ENCODE measurements around the gene OR6Q1.

Gene OR6Q1

DNA sequence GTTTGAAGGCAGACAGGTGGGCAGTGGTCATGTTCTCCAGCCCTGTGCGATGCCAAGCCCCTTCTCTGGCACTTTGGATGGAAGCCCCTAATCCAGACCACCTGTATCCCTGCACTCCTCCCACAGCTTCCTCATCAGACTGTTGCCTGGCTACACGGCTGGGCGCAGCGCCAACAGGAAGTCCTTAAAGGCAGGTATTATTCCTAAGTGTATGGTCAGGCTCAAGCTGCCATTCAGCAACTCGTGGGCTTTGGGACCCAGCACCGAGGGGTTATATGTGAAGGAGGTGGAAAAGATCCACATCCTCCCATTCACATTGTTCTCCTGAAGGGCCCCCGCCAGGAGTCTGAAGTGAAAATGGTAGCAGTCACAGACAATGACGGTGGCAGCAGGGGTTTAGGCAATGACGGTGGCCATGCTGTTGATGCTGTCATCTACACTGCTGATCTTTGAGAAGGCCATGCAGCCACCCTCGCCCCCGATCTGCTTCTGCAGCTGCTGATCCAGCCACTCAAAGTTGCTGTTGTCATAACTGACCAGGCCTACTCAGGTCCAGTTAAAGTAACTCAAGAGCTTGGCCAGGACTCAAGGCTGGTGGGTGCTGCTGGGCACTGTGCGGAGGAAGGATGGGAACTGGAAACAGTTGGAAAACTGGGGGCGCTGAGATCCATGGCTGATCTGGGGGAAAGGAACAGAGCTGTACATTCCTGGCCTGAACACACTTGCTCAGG lies 27.7 kb downstream of the OR6Q1 start:
- DNase-seq = no peak

DNA sequence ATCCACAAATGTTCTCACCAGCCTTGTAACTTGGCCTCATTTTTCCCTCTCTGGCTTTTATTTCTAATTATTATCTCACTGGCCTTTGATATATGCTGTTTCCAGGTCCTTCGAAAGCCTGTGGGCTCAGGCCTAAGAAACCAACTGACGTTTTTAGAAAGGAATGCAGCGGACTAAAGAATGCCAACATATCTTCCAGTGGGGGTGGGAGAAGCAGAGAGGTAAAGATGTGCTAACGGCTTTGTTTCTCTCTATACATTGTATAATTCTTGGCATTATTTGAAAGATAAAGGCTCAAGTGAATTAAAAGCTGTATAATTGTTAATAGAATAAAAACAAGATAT lies 28.2 kb downstream of the OR6Q1 start:
- no peak for DNase-seq

DNA sequence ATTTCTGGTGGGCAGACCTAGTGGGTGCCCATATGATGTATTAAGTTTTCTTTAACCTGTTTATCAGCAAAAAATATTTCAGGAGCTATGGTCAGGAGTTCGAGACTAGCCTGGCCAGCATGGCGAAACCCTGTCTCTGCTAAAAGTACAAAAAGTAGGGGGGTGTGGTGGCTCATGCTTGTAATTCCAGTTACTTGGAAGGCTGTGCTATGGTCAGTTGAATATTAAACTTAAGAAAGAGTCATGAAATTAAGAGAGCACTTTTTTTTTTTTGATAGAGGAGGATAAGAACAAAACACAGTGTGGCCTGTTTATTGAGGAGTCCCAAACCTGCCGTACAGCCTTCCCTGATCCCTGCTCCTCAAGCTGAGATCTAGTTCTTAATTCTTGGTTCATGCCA lies 29.8 kb downstream of the OR6Q1 start:
- DNase-seq = no peak

DNA sequence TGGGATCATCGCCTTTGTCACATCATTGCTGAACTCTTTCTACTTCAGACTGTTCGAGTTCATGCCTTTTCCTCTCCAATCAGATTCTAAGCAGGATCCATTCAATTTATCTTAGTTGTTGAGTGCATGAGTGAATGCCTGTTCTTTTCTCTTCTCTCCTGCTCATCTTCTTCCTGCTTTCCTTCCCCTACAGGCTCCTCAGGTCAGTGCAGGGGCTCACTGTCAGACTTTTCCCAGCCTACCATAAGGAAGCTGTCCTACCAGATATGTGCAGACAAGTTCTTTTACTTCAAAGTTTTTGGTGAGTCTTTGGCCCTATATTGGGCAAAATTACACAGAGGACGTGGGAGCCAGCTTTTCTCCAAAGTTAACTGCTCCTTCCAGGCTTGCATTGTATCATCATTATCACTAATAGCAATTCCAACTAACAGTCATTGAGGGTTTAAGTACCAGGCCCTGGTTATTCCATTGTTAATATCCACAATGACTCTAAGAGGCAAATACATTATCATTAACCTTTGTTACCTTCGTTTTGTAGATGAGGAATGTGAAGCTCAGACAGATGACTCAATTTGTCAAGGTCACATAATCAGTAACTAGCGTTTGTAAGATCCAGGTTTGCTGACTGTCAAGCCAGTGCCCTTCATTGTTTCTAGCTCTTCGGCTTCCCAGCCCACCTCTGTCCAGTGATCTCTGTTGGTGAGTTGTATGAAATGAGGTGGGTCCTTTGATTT lies 30.4 kb downstream of the OR6Q1 start:
- no peak for DNase-seq

DNA sequence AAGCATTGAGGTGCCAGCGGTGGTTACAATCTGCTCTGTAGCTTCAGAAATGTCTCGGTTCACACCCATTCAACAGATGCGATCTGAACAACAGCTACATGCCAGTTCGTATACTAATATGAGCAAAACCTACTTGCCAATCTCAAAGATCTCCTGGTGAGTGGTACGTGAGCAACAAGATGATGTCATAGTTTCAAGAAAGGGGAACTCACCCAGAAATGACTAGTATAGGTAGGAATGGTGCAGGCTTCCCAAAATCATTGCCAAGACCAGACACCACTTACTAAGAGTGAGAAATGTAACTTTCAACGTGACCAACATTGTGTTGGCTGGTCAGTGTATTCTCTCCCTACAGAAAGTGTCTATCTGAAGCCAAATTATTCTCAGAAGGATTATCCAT lies 31.1 kb downstream of the OR6Q1 start:
- DNase-seq = no peak

DNA sequence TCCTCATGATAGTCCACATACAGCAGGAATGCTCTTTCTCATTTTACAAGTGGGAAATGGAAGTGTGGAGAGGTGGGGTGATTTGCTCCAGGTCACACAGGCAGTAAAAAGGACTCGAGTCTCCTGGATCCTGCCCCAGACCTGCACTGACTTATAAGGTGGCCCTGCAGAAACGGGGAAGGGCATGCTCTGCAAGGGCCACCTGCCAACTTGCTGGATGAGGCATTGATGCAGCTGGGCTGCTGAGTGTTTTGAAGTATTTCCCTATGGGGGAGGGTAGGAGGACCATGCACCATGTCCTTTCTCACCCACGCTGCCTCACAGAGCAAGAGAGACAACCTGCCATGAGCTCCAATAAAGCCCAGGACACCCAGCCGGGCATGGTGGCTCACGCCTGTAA lies 36.9 kb downstream of the OR6Q1 start:
- no peak for DNase-seq

DNA sequence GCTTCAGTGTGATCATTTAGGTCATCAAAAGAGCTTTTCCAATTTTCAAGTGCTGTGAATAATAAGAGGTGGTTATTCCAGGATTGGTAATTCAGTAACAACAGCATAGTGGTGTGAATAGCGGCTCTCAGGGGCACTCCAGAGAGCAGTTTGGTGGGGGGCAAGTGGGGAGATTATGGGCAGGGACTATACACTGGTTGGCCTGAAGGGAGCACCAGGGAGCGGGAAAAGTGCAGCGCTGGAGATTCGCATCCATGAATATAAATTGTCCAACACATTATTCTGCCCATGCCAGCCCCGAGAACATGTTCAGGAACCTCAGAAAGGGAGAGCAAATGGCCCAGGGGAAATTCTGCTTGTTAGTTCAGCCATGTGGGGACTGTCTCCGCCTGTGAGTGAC lies 37.9 kb downstream of the OR6Q1 start:
- no peak for DNase-seq

DNA sequence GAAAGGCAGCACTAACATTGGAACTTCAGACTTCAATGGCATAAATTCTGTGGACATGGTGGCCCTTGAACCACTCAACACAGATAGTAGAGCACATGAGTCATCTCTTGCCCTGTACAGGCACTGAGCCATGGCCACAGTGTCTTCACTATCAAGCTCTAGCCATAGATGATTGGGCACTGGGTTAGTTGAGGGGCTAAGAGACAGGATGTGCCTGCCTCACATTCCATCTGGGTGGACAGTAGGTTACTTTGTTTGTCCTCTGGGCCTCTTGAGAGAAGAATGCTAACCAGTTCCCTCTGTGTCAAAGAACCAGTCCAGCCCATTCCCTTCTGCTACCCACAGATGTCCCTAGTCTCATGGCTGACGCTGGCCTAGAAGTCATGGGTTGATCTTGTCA lies 39.8 kb downstream of the OR6Q1 start:
- no peak for DNase-seq

DNA sequence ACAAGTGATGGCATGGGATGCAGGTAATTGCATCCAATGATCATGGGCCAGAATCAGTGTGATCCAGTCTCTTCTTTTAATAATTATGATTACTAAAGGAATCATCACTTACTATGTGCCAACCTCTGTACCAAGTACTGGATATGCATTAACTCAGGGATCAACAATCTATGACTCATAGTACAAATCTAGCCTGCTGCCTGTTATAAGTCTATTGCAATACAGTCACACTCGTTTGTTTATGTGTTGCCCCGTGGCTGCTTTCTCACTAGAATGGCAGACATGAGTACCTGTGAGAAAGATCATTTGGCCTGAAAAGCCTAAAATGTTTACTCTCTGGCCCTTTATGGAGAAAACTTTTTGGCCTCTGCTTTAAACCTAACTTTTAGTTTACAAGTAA lies 45.0 kb downstream of the OR6Q1 start:
- DNase-seq = no peak
